A549 (cell line): ENCODE results near the gene GPR176.

Experiments used
- CEBPB ChIP-seq, 2 experiments: fragments of >200 bp in 1 of 2; sonication (Bioruptor Twin) in 1 of 2; formaldehyde crosslinking in 1 of 2; IDR thresholded peaks; 2 replicates each; pipeline ENCODE4 v1.6.1; 2012 to 2016
- CTCF ChIP-seq: fragments of >200 bp; sonication (Bioruptor Twin); formaldehyde crosslinking; IDR thresholded peaks from 3 replicates; pipeline ENCODE4 v1.5.1; 2016
- HOXA7 ChIP-seq: fragments of 250-450 bp; sonication (Bioruptor Pico); IDR thresholded peaks from 2 replicates; pipeline ENCODE4 v1.5.0; 2020; ENCODE audit warnings: mild to moderate bottlenecking, moderate library complexity
- HOXB5 ChIP-seq: fragments of 250-450 bp; sonication (Bioruptor Pico); IDR thresholded peaks from 2 replicates; pipeline ENCODE4 v1.5.0; 2020; ENCODE audit warnings: mild to moderate bottlenecking, moderate library complexity
- KDM1A ChIP-seq: fragments of 200-600 bp; sonication (generic); IDR thresholded peaks from 2 replicates; pipeline ENCODE4 v1.6.1; 2016; ENCODE audit warnings: low read depth, mild to moderate bottlenecking
- POLR2A ChIP-seq: IDR thresholded peaks from 2 replicates; pipeline ENCODE4 v1.6.1; 2012; ENCODE audit warnings: mild to moderate bottlenecking, low read length
- SREBF2 ChIP-seq: fragments of 450-650 bp; IDR thresholded peaks from 2 replicates; pipeline ENCODE4 v1.6.1; 2014; ENCODE audit warnings: mild to moderate bottlenecking, moderate library complexity
- TF ChIP-seq, protein P1 (sequence below): IDR thresholded peaks from 2 replicates; pipeline ENCODE4 v1.6.1; 2012

DNA sequence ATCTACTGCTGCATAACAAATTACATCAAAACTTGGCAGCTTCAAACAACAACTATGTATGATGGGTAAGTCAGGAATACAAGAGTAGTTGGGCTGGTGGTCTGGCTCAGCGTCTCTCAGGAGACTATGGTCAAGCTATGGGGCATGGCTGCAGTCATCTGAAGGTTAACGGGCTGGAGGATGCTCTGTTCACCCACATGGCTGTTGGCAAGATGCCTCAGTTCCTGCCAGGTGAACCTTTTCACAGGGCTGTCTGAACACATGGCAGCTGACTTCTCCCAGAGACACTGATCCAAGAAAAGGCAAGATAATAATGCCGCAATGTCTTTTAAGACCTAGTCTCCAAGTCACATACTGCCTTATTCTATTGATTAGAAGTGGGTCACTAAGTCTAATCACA lies 63.7 kb downstream of the GPR176 start:
- TF ChIP-seq POLR2A (no peak), HOXA7 (CRISPR knock-in tag) (no peak), KDM1A (no peak), HOXB5 (CRISPR knock-in tag) (no peak), CTCF (no peak), CEBPB (IDR thresholded peaks at IDR 0.05) (no peak), SREBF2 (no peak)
- TF ChIP-seq, protein P1, sequence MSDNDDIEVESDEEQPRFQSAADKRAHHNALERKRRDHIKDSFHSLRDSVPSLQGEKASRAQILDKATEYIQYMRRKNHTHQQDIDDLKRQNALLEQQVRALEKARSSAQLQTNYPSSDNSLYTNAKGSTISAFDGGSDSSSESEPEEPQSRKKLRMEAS = no peak
